Muscle of arm (tissue), 14 donors: ENCODE data around the gene FBXL17. TPM values are rescaled to one million over a fixed set of nuclear protein-coding genes. Genes with fewer than 3 reads are reported as not detected.
"Not testable (repeated sequence)": the region's sequence is repeated elsewhere in the genome, so short reads cannot be mapped to it uniquely, and the experiment has no call there.

Experiments
- DNase-seq: peaks from one replicate; pipeline ENCODE4 v3.0.0-alpha.2; 2013
- long read RNA-seq, 11 donors: transcript quantifications; one replicate each; lab custom pipeline, GENCODE V29; 2026
- polyA plus RNA-seq, 12 donors: library from polyadenylated mRNA; unstranded; fragments of 120-200 nt; gene quantifications; one replicate each; pipeline ENCODE4 v1.2.1, GENCODE V29; 2013; ENCODE audit not compliant: insufficient read length in 12 of 12

The FBXL17 gene
- polyA plus RNA-seq, result 100 to 1,000 TPM in 1 of 12 donors, 10 to 100 TPM in 11; 14.7 to 208 (median 25.1) TPM
- long read RNA-seq, donor 1, full-length matches to known transcripts, result 5 of 5 reads
- long read RNA-seq, donor 1, partial matches to known transcripts, result 0 of 5 reads
- long read RNA-seq, donor 1, other reads (novel, unspliced or antisense), result 0 of 5 reads
- long read RNA-seq, donor 2, full-length matches to known transcripts, result 17 of 17 reads
- long read RNA-seq, donor 2, partial matches to known transcripts, result 0 of 17 reads
- long read RNA-seq, donor 2, other reads (novel, unspliced or antisense), result 0 of 17 reads
- long read RNA-seq, donor 3, full-length matches to known transcripts, result 2 of 2 reads
- long read RNA-seq, donor 3, partial matches to known transcripts, result 0 of 2 reads
- long read RNA-seq, donor 3, other reads (novel, unspliced or antisense), result 0 of 2 reads
- long read RNA-seq, donor 4, full-length matches to known transcripts, result 2 of 2 reads
- long read RNA-seq, donor 4, partial matches to known transcripts, result 0 of 2 reads
- long read RNA-seq, donor 4, other reads (novel, unspliced or antisense), result 0 of 2 reads
- long read RNA-seq, donor 5, full-length matches to known transcripts, result 4 of 4 reads
- long read RNA-seq, donor 5, partial matches to known transcripts, result 0 of 4 reads
- long read RNA-seq, donor 5, other reads (novel, unspliced or antisense), result 0 of 4 reads
- long read RNA-seq, donor 6, full-length matches to known transcripts, result 5 of 5 reads
- long read RNA-seq, donor 6, partial matches to known transcripts, result 0 of 5 reads
- long read RNA-seq, donor 6, other reads (novel, unspliced or antisense), result 0 of 5 reads
- long read RNA-seq, donor 7, full-length matches to known transcripts, result 4 of 4 reads
- long read RNA-seq, donor 7, partial matches to known transcripts, result 0 of 4 reads
- long read RNA-seq, donor 7, other reads (novel, unspliced or antisense), result 0 of 4 reads
- long read RNA-seq, donor 8, full-length matches to known transcripts, result 5 of 5 reads
- long read RNA-seq, donor 8, partial matches to known transcripts, result 0 of 5 reads
- long read RNA-seq, donor 8, other reads (novel, unspliced or antisense), result 0 of 5 reads
- long read RNA-seq, donor 9, full-length matches to known transcripts, result 3 of 3 reads
- long read RNA-seq, donor 9, partial matches to known transcripts, result 0 of 3 reads
- long read RNA-seq, donor 9, other reads (novel, unspliced or antisense), result 0 of 3 reads
- long read RNA-seq, donor 10, full-length matches to known transcripts, result 8 of 8 reads
- long read RNA-seq, donor 10, partial matches to known transcripts, result 0 of 8 reads
- long read RNA-seq, donor 10, other reads (novel, unspliced or antisense), result 0 of 8 reads
- long read RNA-seq, donor 11, full-length matches to known transcripts, result 4 of 9 reads
- long read RNA-seq, donor 11, partial matches to known transcripts, result 5 of 9 reads
- long read RNA-seq, donor 11, other reads (novel, unspliced or antisense), result 0 of 9 reads

GRCh38 chr5:108381954-108382783 lies at the start of gene FBXL17:
FBXL17 (minus strand) TSS chr5:108382098.
- peak; percentile 92 for DNase-seq

- peak; percentile 8 for DNase-seq
These were observed 49.2 kb upstream of the FBXL17 start for GRCh38 chr5:108430931-108431608.

GRCh38 chr5:108421713-108422112 lies 39.8 kb upstream of the FBXL17 start:
- DNase-seq, result no peak

- no peak for DNase-seq
These were observed 38.9 kb upstream of the FBXL17 start for GRCh38 chr5:108420755-108421154.

- no peak for DNase-seq
These were observed 38.3 kb upstream of the FBXL17 start for GRCh38 chr5:108420158-108420557.

- peak; percentile 16 for DNase-seq
These were observed 36.3 kb upstream of the FBXL17 start for GRCh38 chr5:108418197-108418596.

- DNase-seq, result no peak
These were observed 35.3 kb upstream of the FBXL17 start for GRCh38 chr5:108417166-108417670.

- no peak for DNase-seq
These were observed 33.8 kb upstream of the FBXL17 start for GRCh38 chr5:108415726-108416125.

- no peak for DNase-seq
These were observed 27.9 kb upstream of the FBXL17 start for GRCh38 chr5:108409786-108410185.

GRCh38 chr5:108405201-108405600 lies 23.3 kb upstream of the FBXL17 start:
- not testable (repeated sequence) for DNase-seq

GRCh38 chr5:108398964-108399363 lies 17.1 kb upstream of the FBXL17 start:
- DNase-seq, result no peak

- DNase-seq, result not testable (repeated sequence)
These were observed 14.9 kb upstream of the FBXL17 start for GRCh38 chr5:108396837-108397236.

- no peak for DNase-seq
These were observed 5.9 kb upstream of the FBXL17 start for GRCh38 chr5:108387758-108388157.

- no peak for DNase-seq
These were observed 4.6 kb upstream of the FBXL17 start for GRCh38 chr5:108386345-108387061.

- DNase-seq, result no peak
These were observed 2.8 kb upstream of the FBXL17 start for GRCh38 chr5:108384741-108385140.

- no peak for DNase-seq
These were observed 959 bp upstream of the FBXL17 start for GRCh38 chr5:108382784-108383330.

- DNase-seq, result peak; percentile 57
These were observed 446 bp downstream of the FBXL17 start for GRCh38 chr5:108381350-108381953.
